HCT116 (cell line): ENCODE results near the gene MYOZ2.
"Not testable (repeated sequence)": the region's sequence is repeated elsewhere in the genome, so short reads cannot be mapped to it uniquely, and the experiment has no call there.

Experiments
- CBX3 ChIP-seq: IDR thresholded peaks from 2 replicates; pipeline ENCODE4 v1.6.1; 2012; ENCODE audit warnings: low read depth
- CEBPB ChIP-seq: IDR thresholded peaks from 2 replicates; pipeline ENCODE4 v1.6.1; 2012; ENCODE audit warnings: low read depth
- EZH2phosphoT487 ChIP-seq: fragments of 200-600 bp; IDR thresholded peaks from 2 replicates; pipeline ENCODE4 v1.6.1; 2018; ENCODE audit warnings: antibody characterized with exemption, borderline replicate concordance
- JUND ChIP-seq: IDR thresholded peaks from 2 replicates; pipeline ENCODE4 v1.6.1; 2012
- POLR2A ChIP-seq: IDR thresholded peaks from 2 replicates; pipeline ENCODE4 v1.7.0; 2011; ENCODE audit warnings: borderline replicate concordance; ENCODE audit not compliant: insufficient read depth, insufficient read length; ENCODE audit errors: extremely low read depth
- POLR2AphosphoS5 ChIP-seq: IDR thresholded peaks from 2 replicates; pipeline ENCODE4 v1.6.1; 2011; ENCODE audit warnings: mild to moderate bottlenecking, low read depth, low read length, moderate library complexity
- RAD21 ChIP-seq: IDR thresholded peaks from 2 replicates; pipeline ENCODE4 v1.6.1; 2012; ENCODE audit warnings: low read depth, mild to moderate bottlenecking
- ZBTB33 ChIP-seq: IDR thresholded peaks from 2 replicates; pipeline ENCODE4 v1.6.1; 2011; ENCODE audit warnings: mild to moderate bottlenecking, low read length, moderate library complexity; ENCODE audit not compliant: insufficient replicate concordance; ENCODE audit errors: extremely low read depth
- ZNF274 ChIP-seq: fragments of 200-500 bp; sonication (Bioruptor generic); IDR thresholded peaks from 2 replicates; pipeline ENCODE4 v1.6.1; 2014; ENCODE audit warnings: mild to moderate bottlenecking, low read depth, low read length, inconsistent platforms
- TF ChIP-seq, protein P1 (sequence below), 3 experiments: fragments of 200-600 bp in 1 of 3; sonication (generic) in 1 of 3; IDR thresholded peaks in 2 of 3; conservative IDR thresholded peaks in 1 of 3; 2 replicates each; pipeline ENCODE4 v1.5.1; 2012 to 2017; ENCODE audit warnings: low read depth in 2 of 3, low read length in 2 of 3, antibody characterized with exemption in 1 of 3, borderline replicate concordance in 1 of 3, control low read depth in 1 of 3, mild to moderate bottlenecking in 1 of 3, mixed read lengths in 1 of 3, mixed run types in 1 of 3, moderate library complexity in 1 of 3; ENCODE audit not compliant: insufficient read depth in 1 of 3
- TF ChIP-seq, protein P2 (sequence below): IDR thresholded peaks from 2 replicates; pipeline ENCODE4 v1.6.1; 2012; ENCODE audit warnings: low read depth

- TF ChIP-seq, protein P1, sequence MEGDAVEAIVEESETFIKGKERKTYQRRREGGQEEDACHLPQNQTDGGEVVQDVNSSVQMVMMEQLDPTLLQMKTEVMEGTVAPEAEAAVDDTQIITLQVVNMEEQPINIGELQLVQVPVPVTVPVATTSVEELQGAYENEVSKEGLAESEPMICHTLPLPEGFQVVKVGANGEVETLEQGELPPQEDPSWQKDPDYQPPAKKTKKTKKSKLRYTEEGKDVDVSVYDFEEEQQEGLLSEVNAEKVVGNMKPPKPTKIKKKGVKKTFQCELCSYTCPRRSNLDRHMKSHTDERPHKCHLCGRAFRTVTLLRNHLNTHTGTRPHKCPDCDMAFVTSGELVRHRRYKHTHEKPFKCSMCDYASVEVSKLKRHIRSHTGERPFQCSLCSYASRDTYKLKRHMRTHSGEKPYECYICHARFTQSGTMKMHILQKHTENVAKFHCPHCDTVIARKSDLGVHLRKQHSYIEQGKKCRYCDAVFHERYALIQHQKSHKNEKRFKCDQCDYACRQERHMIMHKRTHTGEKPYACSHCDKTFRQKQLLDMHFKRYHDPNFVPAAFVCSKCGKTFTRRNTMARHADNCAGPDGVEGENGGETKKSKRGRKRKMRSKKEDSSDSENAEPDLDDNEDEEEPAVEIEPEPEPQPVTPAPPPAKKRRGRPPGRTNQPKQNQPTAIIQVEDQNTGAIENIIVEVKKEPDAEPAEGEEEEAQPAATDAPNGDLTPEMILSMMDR (IDR thresholded peaks at IDR 0.05 in 2 of 3, conservative IDR thresholded peaks at IDR 0.05 in 1 of 3; ENCODE audit: borderline replicate concordance in 1 of 3, insufficient read depth in 1 of 3, low read depth in 2 of 3, low read length in 2 of 3), result not testable (repeated sequence)
- TF ChIP-seq POLR2A, ZBTB33, ZNF274, CEBPB, CBX3, EZH2phosphoT487, POLR2AphosphoS5, JUND, RAD21: not testable (repeated sequence)
- TF ChIP-seq, protein P2, sequence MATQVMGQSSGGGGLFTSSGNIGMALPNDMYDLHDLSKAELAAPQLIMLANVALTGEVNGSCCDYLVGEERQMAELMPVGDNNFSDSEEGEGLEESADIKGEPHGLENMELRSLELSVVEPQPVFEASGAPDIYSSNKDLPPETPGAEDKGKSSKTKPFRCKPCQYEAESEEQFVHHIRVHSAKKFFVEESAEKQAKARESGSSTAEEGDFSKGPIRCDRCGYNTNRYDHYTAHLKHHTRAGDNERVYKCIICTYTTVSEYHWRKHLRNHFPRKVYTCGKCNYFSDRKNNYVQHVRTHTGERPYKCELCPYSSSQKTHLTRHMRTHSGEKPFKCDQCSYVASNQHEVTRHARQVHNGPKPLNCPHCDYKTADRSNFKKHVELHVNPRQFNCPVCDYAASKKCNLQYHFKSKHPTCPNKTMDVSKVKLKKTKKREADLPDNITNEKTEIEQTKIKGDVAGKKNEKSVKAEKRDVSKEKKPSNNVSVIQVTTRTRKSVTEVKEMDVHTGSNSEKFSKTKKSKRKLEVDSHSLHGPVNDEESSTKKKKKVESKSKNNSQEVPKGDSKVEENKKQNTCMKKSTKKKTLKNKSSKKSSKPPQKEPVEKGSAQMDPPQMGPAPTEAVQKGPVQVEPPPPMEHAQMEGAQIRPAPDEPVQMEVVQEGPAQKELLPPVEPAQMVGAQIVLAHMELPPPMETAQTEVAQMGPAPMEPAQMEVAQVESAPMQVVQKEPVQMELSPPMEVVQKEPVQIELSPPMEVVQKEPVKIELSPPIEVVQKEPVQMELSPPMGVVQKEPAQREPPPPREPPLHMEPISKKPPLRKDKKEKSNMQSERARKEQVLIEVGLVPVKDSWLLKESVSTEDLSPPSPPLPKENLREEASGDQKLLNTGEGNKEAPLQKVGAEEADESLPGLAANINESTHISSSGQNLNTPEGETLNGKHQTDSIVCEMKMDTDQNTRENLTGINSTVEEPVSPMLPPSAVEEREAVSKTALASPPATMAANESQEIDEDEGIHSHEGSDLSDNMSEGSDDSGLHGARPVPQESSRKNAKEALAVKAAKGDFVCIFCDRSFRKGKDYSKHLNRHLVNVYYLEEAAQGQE, result not testable (repeated sequence)
Observed at GRCh38 chr4:119173729-119174361, 38.2 kb downstream of the MYOZ2 start.
